ENCODE results near the gene PTPRK.
"Not testable (repeated sequence)": the region's sequence is repeated elsewhere in the genome, so short reads cannot be mapped to it uniquely, and the experiment has no call there.

PTPRK gene

GRCh38 chr6:128437685-128438084 is 82.7 kb downstream of the PTPRK start:
- no peak for DNase-seq

- not testable (repeated sequence) for DNase-seq
These were observed 85.6 kb downstream of the PTPRK start for GRCh38 chr6:128434752-128435151.

- DNase-seq, result no peak
These were observed 88.0 kb downstream of the PTPRK start for GRCh38 chr6:128432394-128432793.

GRCh38 chr6:128427139-128427538 is 93.3 kb downstream of the PTPRK start:
- no peak for DNase-seq

GRCh38 chr6:128425856-128426255 is 94.5 kb downstream of the PTPRK start:
- no peak for DNase-seq

- DNase-seq, result no peak
These were observed 97.5 kb downstream of the PTPRK start for GRCh38 chr6:128422871-128423270.

- no peak for DNase-seq
These were observed 98.2 kb downstream of the PTPRK start for GRCh38 chr6:128422200-128422599.

- no peak for DNase-seq
These were observed 98.6 kb downstream of the PTPRK start for GRCh38 chr6:128421788-128422187.

GRCh38 chr6:128417698-128418097 is 102.7 kb downstream of the PTPRK start:
- no peak for DNase-seq

- no peak for DNase-seq
These were observed 105.0 kb downstream of the PTPRK start for GRCh38 chr6:128415387-128415786.

- no peak for DNase-seq
These were observed 105.5 kb downstream of the PTPRK start for GRCh38 chr6:128414943-128415342.

GRCh38 chr6:128413291-128413690 is 107.1 kb downstream of the PTPRK start:
- no peak for DNase-seq

- DNase-seq, result no peak
These were observed 107.7 kb downstream of the PTPRK start for GRCh38 chr6:128412680-128413079.

- no peak for DNase-seq
These were observed 109.8 kb downstream of the PTPRK start for GRCh38 chr6:128410584-128410983.

GRCh38 chr6:128409003-128409402 is 111.4 kb downstream of the PTPRK start:
- DNase-seq, result no peak

- DNase-seq, result no peak
These were observed 113.9 kb downstream of the PTPRK start for GRCh38 chr6:128406453-128406852.

GRCh38 chr6:128403618-128404444 is 116.6 kb downstream of the PTPRK start:
- DNase-seq, result no peak

GRCh38 chr6:128400875-128401274 is 119.5 kb downstream of the PTPRK start:
- DNase-seq, result no peak

GRCh38 chr6:128397996-128398395 is 122.4 kb downstream of the PTPRK start:
- no peak for DNase-seq

- no peak for DNase-seq
These were observed 124.8 kb downstream of the PTPRK start for GRCh38 chr6:128395596-128395995.

- peak; percentile 36 for DNase-seq
These were observed 125.2 kb downstream of the PTPRK start for GRCh38 chr6:128395188-128395587.

GRCh38 chr6:128394167-128394566 is 126.2 kb downstream of the PTPRK start:
- no peak for DNase-seq

- peak; percentile 14 for DNase-seq
These were observed 130.4 kb downstream of the PTPRK start for GRCh38 chr6:128389820-128390534.

- DNase-seq, result no peak
These were observed 132.0 kb downstream of the PTPRK start for GRCh38 chr6:128388380-128388779.

Data from NCI-H1105 treated with DMSO at 0.1 percent for 48 hours (cell line).